GM11168 (cell line): ENCODE data around the gene LMNTD1.
"Not testable (repeated sequence)": the region's sequence is repeated elsewhere in the genome, so short reads cannot be mapped to it uniquely, and the experiment has no call there.

Experiments
- in situ Hi-C: fragments of 300-500 bp; cut with MboI; formaldehyde crosslinking; loops from one replicate; pipeline ENCODE4 v1.12.0; 2022; ENCODE audit warnings: low sequenced_read_pairs; ENCODE audit not compliant: unreplicated experiment

LMNTD1 gene

GRCh38 chr12:25553098-25553497 is at the start of gene LMNTD1:
Gene LMNTD1 (minus strand): TSS chr12:25553283. CDS start chr12:25552959, 324 bp downstream.
- in situ Hi-C loops: no loop called here

GRCh38 chr12:25598956-25599355 is 45.9 kb upstream of the LMNTD1 start:
- in situ Hi-C loops: no loop called here

GRCh38 chr12:25595496-25595895 is 42.4 kb upstream of the LMNTD1 start:
- in situ Hi-C loops: not testable (repeated sequence)

GRCh38 chr12:25594376-25594775 is 41.3 kb upstream of the LMNTD1 start:
- in situ Hi-C loops: no loop called here

- in situ Hi-C loops: no loop called here
Observed at GRCh38 chr12:25592725-25593495, 39.8 kb upstream of the LMNTD1 start.

- in situ Hi-C loops: no loop called here
Observed at GRCh38 chr12:25591144-25591543, 38.1 kb upstream of the LMNTD1 start.

GRCh38 chr12:25590011-25590721 is 37.1 kb upstream of the LMNTD1 start:
- in situ Hi-C loops: no loop called here

- in situ Hi-C loops: no loop called here
Observed at GRCh38 chr12:25587346-25587745, 34.3 kb upstream of the LMNTD1 start.

- in situ Hi-C loops: no loop called here
Observed at GRCh38 chr12:25585662-25586061, 32.6 kb upstream of the LMNTD1 start.

GRCh38 chr12:25585021-25585523 is 32.0 kb upstream of the LMNTD1 start:
- in situ Hi-C loops: no loop called here

- in situ Hi-C loops: no loop called here
Observed at GRCh38 chr12:25584596-25584995, 31.5 kb upstream of the LMNTD1 start.

GRCh38 chr12:25583545-25583944 is 30.5 kb upstream of the LMNTD1 start:
- in situ Hi-C loops: no loop called here

- in situ Hi-C loops: no loop called here
Observed at GRCh38 chr12:25581067-25581466, 28.0 kb upstream of the LMNTD1 start.

- in situ Hi-C loops: no loop called here
Observed at GRCh38 chr12:25578411-25579143, 25.5 kb upstream of the LMNTD1 start.

GRCh38 chr12:25574761-25575160 is 21.7 kb upstream of the LMNTD1 start:
- in situ Hi-C loops: no loop called here

GRCh38 chr12:25573346-25573745 is 20.3 kb upstream of the LMNTD1 start:
- in situ Hi-C loops: no loop called here

- in situ Hi-C loops: no loop called here
Observed at GRCh38 chr12:25570418-25570817, 17.3 kb upstream of the LMNTD1 start.

- in situ Hi-C loops: no loop called here
Observed at GRCh38 chr12:25566202-25566949, 13.3 kb upstream of the LMNTD1 start.

GRCh38 chr12:25558586-25558985 is 5.5 kb upstream of the LMNTD1 start:
- in situ Hi-C loops: no loop called here

- in situ Hi-C loops: no loop called here
Observed at GRCh38 chr12:25557830-25558436, 4.8 kb upstream of the LMNTD1 start.
